Activated CD4-positive, CD25-positive, alpha-beta regulatory T cell treated with anti-CD3 and anti-CD28 coated beads, Interleukin-2, amount 50 U/mL, for 72 hours (primary cell): ENCODE results near the gene ZIK1.

Experiments
- DNase-seq: peaks from one replicate; pipeline ENCODE4 v3.0.0; 2021

The ZIK1 gene

GRCh38 chr19:57583521-57584416 lies at the start of gene ZIK1:
Gene ZIK1, plus strand, starts transcription at chr19:57584145. Its CDS starts 212 bp downstream, at chr19:57584357.
- peak; percentile 75 for DNase-seq

- DNase-seq = no peak
Measured at GRCh38 chr19:57537953-57538547, 45.9 kb upstream of the ZIK1 start.

- DNase-seq = no peak
Measured at GRCh38 chr19:57546513-57546912, 37.4 kb upstream of the ZIK1 start.

- DNase-seq = no peak
Measured at GRCh38 chr19:57552432-57552831, 31.5 kb upstream of the ZIK1 start.

GRCh38 chr19:57557659-57558058 lies 26.3 kb upstream of the ZIK1 start:
- DNase-seq = no peak

- no peak for DNase-seq
Measured at GRCh38 chr19:57558525-57558924, 25.4 kb upstream of the ZIK1 start.

GRCh38 chr19:57559008-57559403 lies 24.9 kb upstream of the ZIK1 start:
- DNase-seq = no peak

GRCh38 chr19:57559404-57560025 lies 24.4 kb upstream of the ZIK1 start, which contains the start of gene ZNF550:
Gene ZNF550, minus strand, starts transcription at chr19:57559863. Its CDS starts 181 bp downstream, at chr19:57559682.
- peak; percentile 85 for DNase-seq

GRCh38 chr19:57560049-57560491 lies 23.9 kb upstream of the ZIK1 start:
- DNase-seq = no peak

- no peak for DNase-seq
Measured at GRCh38 chr19:57563547-57563946, 20.4 kb upstream of the ZIK1 start.

- no peak for DNase-seq
Measured at GRCh38 chr19:57566396-57567265, 17.3 kb upstream of the ZIK1 start.

GRCh38 chr19:57570707-57571106 lies 13.2 kb upstream of the ZIK1 start:
- DNase-seq = no peak

- no peak for DNase-seq
Measured at GRCh38 chr19:57572415-57572947, 11.5 kb upstream of the ZIK1 start.

GRCh38 chr19:57576661-57577060 lies 7.3 kb upstream of the ZIK1 start:
- DNase-seq = no peak

- DNase-seq = peak; percentile 89
Measured at GRCh38 chr19:57578487-57579205, 5.3 kb upstream of the ZIK1 start, which contains the start of gene ZNF416. Gene ZNF416, minus strand, starts transcription at chr19:57578911. Its CDS starts 207 bp downstream, at chr19:57578704.

GRCh38 chr19:57583104-57583520 lies 833 bp upstream of the ZIK1 start:
- no peak for DNase-seq

- no peak for DNase-seq
Measured at GRCh38 chr19:57587529-57587928, 3.6 kb downstream of the ZIK1 start.

GRCh38 chr19:57599377-57599760 lies 15.4 kb downstream of the ZIK1 start:
- DNase-seq = no peak

- DNase-seq = peak; percentile 87
Measured at GRCh38 chr19:57599761-57600383, 15.9 kb downstream of the ZIK1 start, which contains the start of gene ZNF530. Gene ZNF530, plus strand, starts transcription at chr19:57599885. Its CDS starts 4,461 bp downstream, at chr19:57604346.

- DNase-seq = no peak
Measured at GRCh38 chr19:57606931-57607330, 23.0 kb downstream of the ZIK1 start.

GRCh38 chr19:57611113-57611512 lies 27.2 kb downstream of the ZIK1 start:
- DNase-seq = no peak
